GM21360 (cell line): ENCODE data around the gene THSD4.
A peak's percentile ranks its signal among the peaks of the same experiment; 100 is the strongest.

Source experiments
- ATAC-seq: cut with Tn5 transposase; IDR thresholded peaks from one replicate; pipeline ENCODE4 v1.9.1; 2021; ENCODE audit warnings: mild to moderate bottlenecking, moderate library complexity; ENCODE audit not compliant: unreplicated experiment

THSD4 gene

DNA sequence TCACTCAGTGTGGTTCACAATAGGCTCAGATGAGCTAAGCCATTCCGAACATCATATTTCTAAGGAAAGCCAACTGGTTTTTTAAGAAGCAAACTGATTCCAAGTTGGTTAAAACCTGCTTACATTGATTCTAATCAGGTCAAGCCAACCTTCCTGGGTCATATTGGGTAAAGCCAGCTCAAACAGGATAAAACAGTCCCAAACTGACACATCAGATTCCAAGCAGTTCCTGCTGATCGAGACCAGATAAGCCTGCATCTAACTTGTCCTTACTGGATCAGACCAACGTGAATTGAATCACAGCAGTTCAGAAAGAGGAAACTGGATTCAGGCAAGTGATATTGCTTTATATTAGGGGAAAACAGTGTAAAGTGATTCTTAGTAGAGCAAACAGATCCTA lies 18.6 kb upstream of the THSD4 start:
- ATAC-seq: no peak

DNA sequence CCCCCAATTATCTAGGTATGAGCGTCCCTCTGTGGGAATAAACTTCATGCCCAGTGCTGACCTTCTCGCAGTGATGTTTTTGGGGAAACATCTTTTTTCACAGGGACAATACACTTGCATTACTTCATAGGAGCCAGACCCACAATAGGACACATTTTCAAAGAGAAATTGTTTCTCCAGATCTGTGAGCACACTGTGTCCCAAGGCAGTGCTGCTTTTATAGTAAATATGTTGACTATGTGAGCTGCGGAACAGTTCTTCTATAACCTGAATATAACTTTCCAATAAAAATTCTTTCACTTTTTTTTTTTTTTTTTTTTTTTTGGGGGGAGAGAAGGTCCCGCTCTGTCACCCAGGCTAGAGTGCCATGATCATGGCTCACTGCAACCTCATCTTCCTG lies 17.4 kb upstream of the THSD4 start:
- ATAC-seq: no peak

DNA sequence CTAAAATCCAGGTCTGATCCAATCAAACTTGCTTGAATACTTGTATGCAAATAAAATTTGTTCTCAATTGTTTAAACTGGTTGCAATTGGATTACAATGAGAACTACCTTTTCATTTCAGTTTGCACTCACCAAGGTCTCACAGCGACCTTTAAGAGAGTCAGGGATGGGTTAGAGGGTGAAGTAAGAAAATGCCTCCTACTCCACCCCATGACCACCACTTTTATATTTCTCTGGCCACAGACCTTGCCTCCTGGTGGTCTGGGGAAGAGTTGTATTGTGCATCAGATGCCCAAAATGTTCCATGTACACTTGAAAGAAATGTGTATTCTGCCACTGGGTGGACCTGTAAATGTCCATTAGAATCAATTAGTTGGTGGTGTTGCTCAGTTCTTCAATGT lies 16.4 kb upstream of the THSD4 start:
- no peak for ATAC-seq

DNA sequence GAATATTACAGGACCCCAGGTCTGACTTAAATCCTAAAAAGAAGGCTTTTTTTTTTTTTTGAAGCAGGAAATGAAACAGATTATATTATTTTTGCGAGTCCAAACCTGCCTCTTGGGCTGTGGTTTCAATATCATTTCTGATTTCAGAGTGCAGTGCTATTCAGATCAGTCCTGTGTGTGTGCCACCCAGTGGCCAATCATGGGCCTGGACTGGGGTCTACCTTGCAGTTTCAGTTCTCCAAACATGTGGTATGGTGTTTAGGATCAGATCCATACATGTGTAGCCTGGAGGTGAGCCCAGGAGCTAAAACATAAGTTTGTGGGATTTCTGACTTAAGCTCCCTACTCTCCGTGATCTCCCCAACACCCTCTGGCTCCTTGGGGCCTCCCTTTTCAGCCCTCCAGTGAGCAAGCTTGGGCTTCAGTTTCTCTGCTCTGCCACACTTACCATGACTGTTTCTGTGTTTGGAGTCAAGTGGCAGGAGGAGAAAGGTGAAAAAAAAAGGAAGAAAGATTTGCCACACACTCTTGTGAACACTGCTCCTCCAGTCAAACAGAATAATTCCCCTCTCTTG lies 12.1 kb upstream of the THSD4 start:
- no peak for ATAC-seq

DNA sequence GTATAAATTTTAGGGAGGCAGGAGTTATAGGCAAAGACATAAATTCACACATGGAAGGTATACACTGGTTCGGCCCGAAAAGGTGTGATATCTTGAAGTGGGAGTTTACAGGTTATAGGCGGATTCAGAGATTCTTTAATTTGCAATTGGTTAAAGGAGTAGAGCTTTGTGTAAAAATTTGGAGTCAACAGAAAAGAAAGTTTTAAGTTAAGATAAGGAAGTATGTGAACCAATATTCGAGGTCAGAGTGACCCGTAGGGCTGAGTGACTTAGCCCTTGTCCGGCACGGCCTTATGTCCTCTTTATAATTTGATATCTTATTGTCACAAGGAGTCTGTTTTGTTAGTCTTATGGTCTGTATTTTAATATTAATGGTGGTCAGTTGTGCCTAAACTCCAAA lies 10.6 kb upstream of the THSD4 start:
- no peak for ATAC-seq

DNA sequence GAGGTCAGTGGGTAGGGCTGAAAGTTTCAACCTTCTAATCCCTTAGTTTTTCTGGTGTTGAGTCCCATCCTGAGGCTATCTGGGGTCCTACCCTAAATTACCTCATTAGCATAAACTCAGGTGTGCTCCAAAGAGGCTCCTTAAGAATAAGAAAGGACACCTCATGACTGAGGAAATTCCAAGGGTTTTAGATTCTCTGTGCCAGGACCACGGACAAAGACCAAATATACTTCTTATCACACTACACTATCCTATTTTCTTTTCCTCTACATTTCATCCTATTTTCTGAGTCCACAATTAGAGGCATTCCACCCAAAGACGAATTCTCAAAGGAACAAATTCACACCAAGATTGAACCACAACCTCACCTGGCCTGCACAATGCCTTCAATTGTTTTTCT lies 9.8 kb upstream of the THSD4 start:
- ATAC-seq: no peak

DNA sequence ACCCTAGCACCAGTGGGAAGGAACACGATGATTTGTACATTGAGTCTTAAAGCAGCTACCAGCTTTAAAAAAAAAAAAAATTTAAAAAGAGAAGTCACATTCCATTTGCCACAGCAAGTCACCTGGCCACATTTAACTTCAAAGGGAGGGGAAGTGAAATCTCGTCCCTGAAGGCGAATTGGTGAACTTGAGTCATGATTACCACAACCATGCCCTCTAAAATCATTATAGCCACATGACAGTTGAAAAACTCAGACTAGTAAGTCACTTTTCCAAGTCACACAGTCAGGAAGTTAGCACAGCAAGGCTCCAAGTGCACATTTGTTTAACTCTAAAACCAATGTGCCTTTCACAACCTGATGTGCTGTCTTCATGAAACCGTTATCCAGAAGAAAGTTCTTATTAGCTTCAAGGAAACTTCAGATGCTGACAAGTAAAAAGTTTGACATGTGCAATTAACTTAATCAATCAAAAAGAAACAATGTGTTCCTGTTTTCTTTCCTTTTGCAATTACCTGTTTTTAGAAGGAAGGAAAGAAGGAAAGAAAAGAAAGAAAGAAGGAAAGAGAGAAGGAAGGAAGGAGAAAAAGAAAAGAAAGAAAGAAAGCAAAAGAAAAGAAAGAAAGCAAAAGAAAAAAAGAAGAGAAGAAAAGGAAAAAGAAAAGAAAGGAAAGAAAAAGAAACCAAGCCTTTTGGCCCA lies 8.3 kb upstream of the THSD4 start:
- no peak for ATAC-seq

DNA sequence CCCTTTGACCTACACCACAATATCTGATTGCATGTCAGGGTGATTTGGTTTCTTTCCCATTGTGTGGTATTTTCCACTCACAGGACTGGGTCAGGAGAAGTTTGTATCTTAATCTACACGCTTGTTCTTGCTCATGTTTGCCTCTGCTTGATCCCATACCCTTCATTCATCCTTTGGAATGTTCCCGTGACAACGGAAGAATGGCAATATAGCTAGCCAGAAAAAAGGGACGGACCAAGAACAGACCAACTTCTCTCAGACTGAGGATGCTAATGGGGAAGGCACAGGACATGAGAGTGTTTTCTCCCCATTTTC lies 7.8 kb upstream of the THSD4 start:
- no peak for ATAC-seq

DNA sequence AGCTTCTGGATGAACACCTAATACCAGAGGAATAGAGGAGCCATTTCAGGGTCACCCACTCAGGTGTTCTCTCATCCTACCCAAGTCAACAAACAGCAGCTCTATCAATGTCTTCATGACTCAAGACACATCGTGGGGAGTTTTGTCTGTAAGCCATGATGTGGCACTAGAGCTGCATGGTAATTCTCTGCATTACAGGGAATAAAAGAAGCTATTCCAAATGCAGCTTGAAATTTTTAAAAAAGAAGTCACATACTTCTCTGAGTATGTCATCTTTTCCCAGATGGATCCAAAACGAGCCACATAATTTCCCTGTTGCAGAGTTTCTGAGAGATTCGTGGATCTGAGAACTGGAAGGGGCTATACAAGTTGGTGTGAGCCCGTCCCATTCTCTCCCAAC lies 6.1 kb upstream of the THSD4 start:
- ATAC-seq: no peak

DNA sequence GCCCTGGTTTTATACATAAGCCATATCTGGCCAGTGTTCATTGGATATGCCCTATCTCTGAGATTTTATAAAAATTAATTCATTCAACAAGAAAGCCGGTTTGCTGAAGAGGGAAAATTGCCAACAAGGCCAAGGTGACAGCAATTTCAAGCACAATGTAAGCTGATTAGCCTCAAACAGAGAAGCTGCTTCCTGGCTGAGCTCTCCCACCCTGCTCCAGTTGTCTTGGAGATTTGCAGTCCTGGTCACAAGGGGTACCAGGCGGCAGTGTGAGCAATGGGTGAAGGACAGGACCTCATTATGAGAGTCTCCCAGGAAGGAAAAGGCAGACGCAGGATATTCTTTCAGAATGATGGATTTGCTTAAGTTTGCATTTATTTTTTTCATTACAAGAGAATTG lies 5.4 kb upstream of the THSD4 start:
- no peak for ATAC-seq

DNA sequence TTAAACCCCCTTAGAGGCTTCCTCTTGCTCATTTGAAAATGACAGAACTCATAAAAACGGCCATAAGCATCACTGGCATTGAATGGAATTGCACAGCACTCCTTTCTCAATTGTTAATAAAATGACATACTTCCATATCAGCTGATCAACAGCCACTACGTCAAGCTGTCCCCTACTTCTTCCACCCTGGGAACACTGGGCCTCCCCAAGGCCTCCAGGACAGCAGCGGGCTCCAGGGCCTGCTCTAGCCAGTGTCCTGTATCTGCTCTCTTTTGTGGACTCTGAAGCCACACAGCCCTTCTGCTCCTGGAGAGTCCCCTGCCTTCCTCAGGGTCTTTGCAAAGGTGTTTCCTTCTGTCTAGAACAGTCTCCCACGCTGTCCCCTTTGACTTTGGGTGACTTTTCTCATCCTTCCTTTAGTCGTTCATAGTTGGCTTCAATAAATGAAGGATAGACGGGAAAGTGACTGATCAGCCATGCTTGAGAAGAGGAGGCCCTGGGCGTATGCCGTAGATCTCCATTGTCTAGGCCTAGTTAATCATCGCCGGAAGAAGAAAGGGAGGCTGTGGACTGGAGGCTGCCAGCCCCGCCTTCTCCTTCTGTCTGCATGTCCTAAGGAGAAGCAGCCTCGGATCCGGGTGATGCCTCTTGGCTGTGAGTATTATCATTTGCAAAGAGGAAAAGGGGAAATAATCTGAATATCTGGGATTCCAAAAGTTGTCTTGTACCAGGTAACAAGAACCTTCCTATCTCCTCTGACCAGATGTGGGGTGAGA lies 4.7 kb upstream of the THSD4 start:
- ATAC-seq: no peak

DNA sequence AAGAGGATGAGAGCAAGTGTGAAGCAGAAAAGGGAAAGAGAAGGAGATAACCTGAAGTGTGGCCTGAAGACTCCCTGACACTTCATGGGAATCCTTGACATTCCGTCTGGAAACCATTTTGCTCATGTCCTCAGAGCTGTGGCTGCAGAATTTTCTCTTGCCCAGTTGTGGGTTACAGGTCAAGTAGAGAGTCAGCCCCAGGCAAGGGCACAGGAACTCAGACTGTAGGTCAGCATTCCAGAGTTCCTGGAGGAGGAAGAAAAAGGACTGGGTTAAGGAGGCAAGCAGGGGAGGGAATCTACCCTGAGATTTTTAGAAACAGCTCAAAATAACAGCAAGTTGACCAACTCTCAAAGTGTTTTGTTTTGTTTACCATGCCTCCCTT lies 4.1 kb upstream of the THSD4 start:
- no peak for ATAC-seq

DNA sequence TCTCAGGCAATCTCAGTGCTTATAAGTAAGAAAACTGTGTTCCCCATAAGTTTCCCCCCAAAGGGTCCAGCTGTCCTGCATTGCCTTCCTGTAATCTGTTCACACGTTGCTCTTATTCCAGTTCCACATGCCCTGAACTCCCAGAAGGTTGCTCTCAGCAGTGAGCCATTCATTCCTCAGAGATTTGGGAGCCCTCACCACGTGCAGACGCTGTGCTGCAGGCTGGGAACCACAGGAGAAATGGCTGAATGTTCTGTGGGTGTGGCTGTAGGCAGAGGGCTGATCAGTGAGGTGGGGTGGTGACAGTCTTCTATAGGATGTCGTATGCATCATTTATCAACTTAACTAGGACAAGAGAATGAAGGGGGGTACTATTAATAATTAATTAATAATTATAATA lies 3.3 kb upstream of the THSD4 start:
- ATAC-seq: no peak

DNA sequence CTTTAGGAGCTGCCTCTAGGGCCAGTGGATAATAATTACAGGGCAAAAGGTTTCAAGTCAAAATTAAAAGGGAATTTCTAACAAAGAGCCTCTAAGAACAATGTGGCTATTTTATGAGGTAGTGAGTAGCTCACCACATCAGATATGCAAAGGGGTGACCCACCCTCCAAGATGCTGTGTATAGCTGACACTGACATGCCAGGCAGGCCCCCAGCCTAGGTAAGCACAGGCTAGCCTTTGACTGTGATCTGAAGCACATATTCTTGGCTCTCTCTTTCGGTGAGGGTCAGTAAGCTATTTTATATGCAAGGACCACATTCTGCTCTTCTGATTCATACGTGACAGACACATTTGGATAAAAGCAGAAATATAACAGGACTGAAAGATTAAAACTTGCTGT lies 2.8 kb upstream of the THSD4 start:
- ATAC-seq: no peak

DNA sequence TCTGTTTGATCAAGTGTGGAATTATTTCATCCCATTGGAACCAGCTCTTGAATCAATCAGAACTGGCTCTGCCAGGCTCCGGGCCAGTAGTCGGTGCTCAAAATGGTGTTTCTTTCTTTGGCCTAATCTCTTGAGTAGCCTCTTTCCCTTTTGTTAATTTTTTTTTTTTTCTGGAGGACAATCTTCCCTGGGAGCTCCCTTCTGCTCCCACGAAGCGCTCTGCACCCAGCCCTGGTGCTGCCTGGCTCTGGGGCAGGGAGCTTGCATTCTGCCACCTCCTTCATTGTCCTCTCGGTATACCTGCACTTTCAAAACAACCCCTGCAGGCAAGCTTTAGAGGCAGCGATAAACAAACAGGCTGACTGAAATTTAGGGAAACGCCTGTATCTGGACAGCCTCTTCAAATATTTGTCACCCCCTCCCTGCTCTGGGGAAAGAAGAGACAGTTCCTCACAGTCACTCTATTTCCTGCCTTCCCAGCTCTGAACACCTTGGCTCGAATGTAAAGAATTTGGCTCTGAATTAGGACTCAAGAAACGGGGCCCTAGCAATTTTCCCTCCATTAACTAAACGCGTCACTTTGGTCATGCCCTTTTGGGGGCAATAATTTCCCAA lies 1.1 kb upstream of the THSD4 start:
- ATAC-seq: no peak

DNA sequence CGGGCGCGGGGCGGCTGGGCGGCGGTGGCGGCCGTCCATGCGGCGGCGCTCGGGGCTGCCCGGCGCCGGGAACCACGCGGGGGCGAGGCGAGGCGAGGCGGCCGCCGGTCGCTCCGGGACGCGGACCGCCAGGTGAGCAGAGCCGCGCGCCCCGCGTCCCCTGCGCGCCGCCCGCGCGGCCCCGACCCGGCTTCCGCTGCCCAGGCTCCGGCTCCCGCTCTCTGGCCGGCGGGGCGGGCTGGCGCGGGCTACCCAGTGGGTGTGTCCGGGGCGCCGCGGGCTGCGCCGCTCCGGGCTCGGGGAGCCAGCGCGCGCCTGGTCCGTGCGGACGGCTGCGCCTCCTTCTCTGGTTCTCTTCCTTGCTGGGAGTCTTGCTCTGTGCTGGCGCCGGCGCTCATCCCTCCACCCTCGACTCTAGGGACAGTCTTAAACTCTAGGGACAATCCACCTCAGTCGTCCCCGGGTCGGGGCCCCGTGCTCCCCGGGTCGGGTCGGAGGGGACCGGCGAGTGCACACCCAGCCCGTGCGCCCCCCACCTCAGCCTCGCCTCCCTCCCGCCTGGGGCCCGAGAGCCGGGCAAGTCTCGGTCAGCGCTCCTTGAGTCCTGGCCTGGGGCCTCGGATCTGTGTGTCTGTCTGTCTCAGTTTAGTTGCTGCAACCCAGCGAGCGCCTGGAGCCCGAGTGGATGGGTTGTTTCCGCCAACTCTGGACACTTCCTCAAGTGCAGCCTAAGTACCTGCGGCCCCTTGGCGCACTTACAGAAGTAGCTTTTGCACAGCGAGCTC lies 488 bp downstream of the THSD4 start:
- ATAC-seq: peak; percentile 38

DNA sequence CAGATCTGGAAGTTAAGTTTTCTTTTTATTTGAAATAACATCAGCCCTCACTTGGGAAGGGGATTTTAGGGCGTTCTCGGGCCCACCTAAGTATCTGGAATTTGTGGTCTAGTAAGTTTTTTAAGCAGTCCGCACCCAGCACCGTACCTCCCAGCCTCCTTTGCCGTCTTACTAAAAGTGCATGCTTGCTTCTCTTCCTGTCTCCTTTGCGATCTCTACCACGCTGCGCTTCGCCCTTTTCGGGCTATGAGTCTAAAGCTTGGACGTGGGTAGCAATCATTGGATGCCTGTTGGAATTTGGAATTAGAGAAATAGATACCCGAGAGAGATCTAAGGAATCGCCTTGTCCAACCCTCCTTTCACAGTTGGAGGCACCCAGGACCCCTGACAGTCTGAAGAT lies 1.1 kb downstream of the THSD4 start:
- ATAC-seq: no peak

DNA sequence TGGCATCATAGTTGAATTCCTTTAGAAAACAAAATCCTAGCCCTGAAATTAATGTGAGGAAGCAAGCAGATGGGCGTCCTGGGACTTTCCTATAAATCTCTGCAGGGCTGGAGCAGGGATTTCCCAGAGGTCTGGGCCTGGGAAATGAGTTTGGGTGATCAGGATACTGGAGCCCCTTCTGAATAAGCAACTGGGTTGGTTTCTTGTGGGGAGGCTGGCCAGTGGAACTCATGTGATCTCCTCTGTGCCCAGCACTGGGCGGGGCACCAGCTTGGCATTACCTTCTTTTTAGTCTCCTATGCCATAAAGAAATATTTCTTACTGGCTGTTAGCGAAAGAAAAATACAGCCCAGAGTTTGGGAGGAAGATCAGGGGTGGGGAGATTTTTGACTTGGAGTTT lies 1.7 kb downstream of the THSD4 start:
- no peak for ATAC-seq

DNA sequence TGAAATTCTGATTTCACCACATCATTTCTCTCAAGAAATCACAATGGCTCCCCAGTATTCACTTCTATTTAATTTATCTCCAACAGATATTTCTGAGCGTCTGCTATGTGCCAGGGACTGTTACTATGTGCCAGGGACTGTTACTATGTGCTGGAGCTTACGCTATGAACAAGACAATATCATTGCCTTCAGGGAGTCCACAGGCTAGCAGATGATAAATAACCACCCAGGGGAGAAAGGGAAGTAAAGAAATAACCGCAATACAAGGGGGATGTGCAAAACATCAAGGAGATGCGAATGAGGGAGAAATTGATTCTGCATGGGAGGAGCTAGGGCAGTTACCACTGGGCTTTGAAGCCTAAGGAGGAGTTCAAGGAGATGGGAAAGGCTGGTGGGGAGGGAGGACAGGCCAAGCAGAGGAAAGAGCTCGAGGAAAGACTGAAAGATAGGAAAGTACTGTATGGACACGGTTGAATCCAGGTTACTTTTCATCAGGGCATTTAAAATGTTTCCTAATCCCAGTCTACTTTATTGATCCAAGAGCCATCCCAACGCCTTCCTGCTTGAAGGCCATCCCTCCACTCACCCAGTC lies 2.5 kb downstream of the THSD4 start:
- ATAC-seq: no peak

DNA sequence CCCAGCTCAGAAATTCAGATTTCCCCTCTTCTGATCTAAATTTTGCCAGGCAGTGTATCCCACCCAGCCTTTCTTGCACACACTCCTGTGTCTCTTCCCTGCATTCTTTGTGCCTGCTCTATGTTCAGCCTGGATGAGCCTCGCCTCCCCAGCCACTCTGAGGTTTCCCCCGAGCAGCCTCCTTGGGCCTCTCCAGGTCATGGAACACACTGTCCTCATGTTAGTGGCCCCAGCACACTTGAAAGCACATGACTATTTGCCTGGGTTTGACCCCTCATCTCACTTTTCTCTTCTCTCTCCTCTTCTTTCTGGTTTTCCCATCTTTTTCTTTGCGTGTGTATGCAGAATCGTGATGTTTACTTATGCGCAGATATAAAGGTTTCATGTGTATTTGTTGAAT lies 3.1 kb downstream of the THSD4 start:
- no peak for ATAC-seq
